ENCODE results near the gene ZFP36L2.

GRCh38 chr2:43262239-43262638, 35.8 kb upstream of the ZFP36L2 start:
- no peak for TF ChIP-seq CTCF (IDR thresholded peaks at IDR 0.05)
- TF ChIP-seq POLR2A (IDR thresholded peaks at IDR 0.05), result no peak

Measured in gastroesophageal sphincter (tissue), 3 donors.